H9 (cell line): ENCODE results near the gene FBH1. TPM values are rescaled to one million over a fixed set of nuclear protein-coding genes. Genes with fewer than 3 reads are reported as not detected.

Source experiments
- DNase-seq: peaks from one replicate; pipeline ENCODE4 v3.0.0-alpha.2; 2017
- H2AFZ ChIP-seq: one replicate; pipeline ENCODE4 v1.6.1; 2013; ENCODE audit warnings: mild to moderate bottlenecking, low read length, control low read depth, moderate library complexity
- H2AK5ac ChIP-seq: 2 replicates; pipeline ENCODE4 v1.6.1; 2013; ENCODE audit warnings: low read length, control low read depth, mixed read lengths; ENCODE audit not compliant: insufficient read length
- H2BK120ac ChIP-seq: one replicate; pipeline ENCODE4 v1.6.1; 2013; ENCODE audit warnings: low read depth, mild to moderate bottlenecking, low read length, control low read depth, inconsistent platforms; ENCODE audit not compliant: poor library complexity, severe bottlenecking
- H2BK12ac ChIP-seq: 2 replicates; pipeline ENCODE4 v1.6.1; 2013; ENCODE audit warnings: low read length, control low read depth, mixed read lengths, low read depth; ENCODE audit not compliant: insufficient read length
- H2BK15ac ChIP-seq: 2 replicates; pipeline ENCODE4 v1.6.1; 2013; ENCODE audit warnings: low read depth, low read length, control low read depth
- H2BK20ac ChIP-seq: one replicate; pipeline ENCODE4 v1.6.1; 2013; ENCODE audit warnings: low read depth, mild to moderate bottlenecking, low read length, control low read depth, inconsistent platforms; ENCODE audit not compliant: poor library complexity, severe bottlenecking
- H2BK5ac ChIP-seq: 2 replicates; pipeline ENCODE4 v1.6.1; 2013; ENCODE audit warnings: low read length, control low read depth, mixed read lengths; ENCODE audit not compliant: insufficient read length
- H3K14ac ChIP-seq: 2 replicates; pipeline ENCODE4 v1.6.1; 2013; ENCODE audit warnings: low read length, control low read depth; ENCODE audit not compliant: insufficient read depth
- H3K18ac ChIP-seq: 2 replicates; pipeline ENCODE4 v1.6.1; 2013; ENCODE audit warnings: low read depth, mild to moderate bottlenecking, mixed read lengths, low read length, control low read depth; ENCODE audit not compliant: insufficient read length
- H3K23ac ChIP-seq: 2 replicates; pipeline ENCODE4 v1.6.1; 2013; ENCODE audit warnings: low read length, control low read depth, mixed read lengths, low read depth; ENCODE audit not compliant: insufficient read length
- H3K23me2 ChIP-seq: 2 replicates; pipeline ENCODE4 v1.6.1; 2013; ENCODE audit warnings: low read depth, mild to moderate bottlenecking, mixed read lengths, low read length, control low read depth; ENCODE audit not compliant: insufficient read length, poor library complexity, severe bottlenecking
- H3K27ac ChIP-seq: 2 replicates; pipeline ENCODE4 v1.5.1; 2013; ENCODE audit warnings: low read length, control low read depth, mixed read lengths, low read depth; ENCODE audit not compliant: insufficient read length
- H3K27me3 ChIP-seq: 2 replicates; pipeline ENCODE4 v1.6.1; 2013; ENCODE audit warnings: low read length, control low read depth, inconsistent platforms; ENCODE audit not compliant: insufficient read depth
- H3K4ac ChIP-seq: 2 replicates; pipeline ENCODE4 v1.6.1; 2013; ENCODE audit warnings: low read depth, mild to moderate bottlenecking, control low read depth, inconsistent platforms, low read length, moderate library complexity
- H3K4me1 ChIP-seq: 2 replicates; pipeline ENCODE4 v1.6.1; 2013; ENCODE audit warnings: low read length, control low read depth, inconsistent platforms; ENCODE audit not compliant: insufficient read depth
- H3K4me2 ChIP-seq: 2 replicates; pipeline ENCODE4 v1.6.1; 2013; ENCODE audit warnings: low read length, control low read depth, mixed read lengths; ENCODE audit not compliant: insufficient read length, insufficient read depth
- H3K56ac ChIP-seq: 2 replicates; pipeline ENCODE4 v1.6.1; 2013; ENCODE audit warnings: low read depth, mild to moderate bottlenecking, mixed read lengths, low read length, control low read depth; ENCODE audit not compliant: insufficient read length
- H3K79me1 ChIP-seq: 2 replicates; pipeline ENCODE4 v1.6.1; 2013; ENCODE audit warnings: low read depth, mild to moderate bottlenecking, moderate library complexity, low read length, control low read depth, inconsistent platforms; ENCODE audit not compliant: insufficient read depth, poor library complexity, severe bottlenecking
- H3K79me2 ChIP-seq: 2 replicates; pipeline ENCODE4 v1.6.1; 2013; ENCODE audit warnings: low read length, control low read depth, inconsistent platforms; ENCODE audit not compliant: insufficient read depth
- H3K9ac ChIP-seq: 2 replicates; pipeline ENCODE4 v1.6.1; 2013; ENCODE audit warnings: low read length, control low read depth, mixed read lengths; ENCODE audit not compliant: insufficient read length; ENCODE audit errors: extremely low read depth
- H3K9me3 ChIP-seq: one replicate; pipeline ENCODE4 v1.6.1; 2013; ENCODE audit warnings: low read depth, low read length, inconsistent platforms; ENCODE audit not compliant: control insufficient read depth
- H3T11ph ChIP-seq: one replicate; pipeline ENCODE4 v1.6.1; 2013; ENCODE audit warnings: mild to moderate bottlenecking, low read length, control low read depth, inconsistent platforms
- H4K20me1 ChIP-seq: one replicate; pipeline ENCODE4 v1.6.1; 2013; ENCODE audit not compliant: control insufficient read depth, insufficient read length, insufficient read depth
- H4K5ac ChIP-seq: 2 replicates; pipeline ENCODE4 v1.6.1; 2013; ENCODE audit warnings: low read depth, mild to moderate bottlenecking, mixed read lengths, low read length, control low read depth; ENCODE audit not compliant: insufficient read length
- H4K8ac ChIP-seq: replicated peaks from 2 replicates; pipeline ENCODE4 v1.6.1; 2013; ENCODE audit warnings: low read length, control low read depth, mixed read lengths, low read depth; ENCODE audit not compliant: insufficient read length
- H4K91ac ChIP-seq: 2 replicates; pipeline ENCODE4 v1.6.1; 2013; ENCODE audit warnings: low read depth, mild to moderate bottlenecking, moderate library complexity, mixed read lengths, low read length, control low read depth; ENCODE audit not compliant: insufficient read length
- H3K27ac Mint-ChIP-seq, 3 experiments: 2 replicates in 2 of 3; 3 replicates in 1 of 3; pipeline ENCODE4 v1.8.0; 2020 to 2021; ENCODE audit warnings: mixed read lengths in 3 of 3, mild to moderate bottlenecking in 1 of 3, moderate library complexity in 1 of 3
- H3K27me3 Mint-ChIP-seq: 2 replicates; pipeline ENCODE4 v1.8.0; 2021; ENCODE audit warnings: low read depth, mild to moderate bottlenecking, moderate library complexity, mixed read lengths
- H3K36me3 Mint-ChIP-seq, 3 experiments: 2 replicates in 2 of 3; 3 replicates in 1 of 3; pipeline ENCODE4 v1.8.0; 2020 to 2021; ENCODE audit warnings: low read depth in 3 of 3, mixed read lengths in 3 of 3; ENCODE audit not compliant: insufficient read depth in 1 of 3
- H3K4me1 Mint-ChIP-seq, 2 experiments: 2 replicates each; pipeline ENCODE4 v1.8.0; 2020; ENCODE audit warnings: mixed read lengths in 2 of 2
- H3K4me3 Mint-ChIP-seq, 2 experiments: 2 replicates in 1 of 2; 3 replicates in 1 of 2; pipeline ENCODE4 v1.8.0; 2020 to 2021; ENCODE audit warnings: mild to moderate bottlenecking in 2 of 2, mixed read lengths in 2 of 2, moderate library complexity in 1 of 2
- H3K9me3 Mint-ChIP-seq, 2 experiments: 2 replicates in 1 of 2; 3 replicates in 1 of 2; pipeline ENCODE4 v1.8.0; 2020; ENCODE audit warnings: mild to moderate bottlenecking in 2 of 2, mixed read lengths in 2 of 2, moderate library complexity in 1 of 2
- WGBS: extraction: QIAGEN DNeasy Blood & Tissue Kit; methylation state at CpG from one replicate; pipeline ENCODE4 v1.1.7; 2013; ENCODE audit warnings: missing lambda C conversion rate, low lambda C conversion rate, mixed read lengths; ENCODE audit not compliant: insufficient read length; ENCODE audit errors: extremely low coverage; 5-methylcytosine and 5-hydroxymethylcytosine counted together
- total RNA-seq: library from RNA; stranded (reverse); gene quantifications from 2 replicates; pipeline ENCODE4 v1.2.1, GENCODE V29; 2021
- TF ChIP-seq, protein P1 (sequence below): fragments of 200-600 bp; sonication (generic); conservative IDR thresholded peaks from 3 replicates; pipeline ENCODE4 v1.8.0; 2021; ENCODE audit warnings: antibody characterized with exemption, mild to moderate bottlenecking

FBH1 gene
- total RNA-seq, 1 experiment from 2014 or later, result 52.2 TPM

DNA sequence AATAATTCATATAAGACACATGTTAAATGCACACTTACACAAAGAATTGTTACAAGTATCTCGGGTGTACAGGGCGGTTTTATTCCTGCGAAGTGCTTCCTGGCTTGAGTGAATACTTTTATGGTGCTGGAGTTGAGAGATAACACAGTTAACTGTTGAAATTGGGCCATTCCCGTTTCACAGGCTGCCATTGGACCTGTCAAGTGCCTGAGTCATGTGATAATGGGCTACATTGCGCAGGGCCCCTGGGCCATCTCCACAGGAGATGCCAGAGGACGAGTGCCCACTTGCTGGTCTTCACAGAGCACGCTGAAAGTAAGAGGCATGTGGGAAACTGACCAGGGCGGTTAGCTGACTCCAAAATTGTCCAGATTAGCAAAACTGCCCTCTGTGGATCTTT is 4.8 kb downstream of the FBH1 start:
- Mint-ChIP-seq H3K4me3 (no peak overlapping the region), H3K27me3 (no peaks in the 10 kb centered on the region), H3K27ac (no peak overlapping the region), H3K9me3 (no peaks in the 10 kb centered on the region), H3K36me3 (peaks cover 29 to 57% (median 49%) of the 10 kb centered on the region in 3 experiments; a peak in 6 of 7 replicates), H3K4me1 (peaks cover 19 to 28% of the 10 kb centered on the region in 2 experiments)
- no peak overlapping the region for H4K91ac ChIP-seq
- H4K5ac ChIP-seq, result no peak overlapping the region
- H3K4me2 ChIP-seq, result no peak overlapping the region
- no peak overlapping the region for H2BK12ac ChIP-seq
- no peaks in the 10 kb centered on the region for H3K79me1 ChIP-seq
- H2AK5ac ChIP-seq, result no peak overlapping the region
- no peak overlapping the region for H2BK15ac ChIP-seq
- no peak overlapping the region for H3K56ac ChIP-seq
- TF ChIP-seq, protein P1, sequence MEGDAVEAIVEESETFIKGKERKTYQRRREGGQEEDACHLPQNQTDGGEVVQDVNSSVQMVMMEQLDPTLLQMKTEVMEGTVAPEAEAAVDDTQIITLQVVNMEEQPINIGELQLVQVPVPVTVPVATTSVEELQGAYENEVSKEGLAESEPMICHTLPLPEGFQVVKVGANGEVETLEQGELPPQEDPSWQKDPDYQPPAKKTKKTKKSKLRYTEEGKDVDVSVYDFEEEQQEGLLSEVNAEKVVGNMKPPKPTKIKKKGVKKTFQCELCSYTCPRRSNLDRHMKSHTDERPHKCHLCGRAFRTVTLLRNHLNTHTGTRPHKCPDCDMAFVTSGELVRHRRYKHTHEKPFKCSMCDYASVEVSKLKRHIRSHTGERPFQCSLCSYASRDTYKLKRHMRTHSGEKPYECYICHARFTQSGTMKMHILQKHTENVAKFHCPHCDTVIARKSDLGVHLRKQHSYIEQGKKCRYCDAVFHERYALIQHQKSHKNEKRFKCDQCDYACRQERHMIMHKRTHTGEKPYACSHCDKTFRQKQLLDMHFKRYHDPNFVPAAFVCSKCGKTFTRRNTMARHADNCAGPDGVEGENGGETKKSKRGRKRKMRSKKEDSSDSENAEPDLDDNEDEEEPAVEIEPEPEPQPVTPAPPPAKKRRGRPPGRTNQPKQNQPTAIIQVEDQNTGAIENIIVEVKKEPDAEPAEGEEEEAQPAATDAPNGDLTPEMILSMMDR, result no peak
- H3K23me2 ChIP-seq, result peaks cover 5% of the 10 kb centered on the region
- H2BK20ac ChIP-seq, result no peak overlapping the region
- WGBS, result no CpG with 5 or more reads among the region's 8 CpGs
- H3K18ac ChIP-seq, result no peak overlapping the region
- H4K20me1 ChIP-seq, result no peaks in the 10 kb centered on the region
- H3K14ac ChIP-seq, result no peak overlapping the region
- no peaks in the 10 kb centered on the region for H3K4me1 ChIP-seq
- no peaks in the 10 kb centered on the region for H3K27me3 ChIP-seq
- no peak overlapping the region for H3K23ac ChIP-seq
- no peak overlapping the region for H2BK120ac ChIP-seq
- no peak overlapping the region for H3K9ac ChIP-seq
- H2AFZ ChIP-seq, result no peak overlapping the region
- H2BK5ac ChIP-seq, result no peak overlapping the region
- no peak for DNase-seq
- H3K9me3 ChIP-seq, result no peaks in the 10 kb centered on the region
- no peak overlapping the region for H3T11ph ChIP-seq
- no peak overlapping the region for H4K8ac ChIP-seq
- H3K4ac ChIP-seq, result no peak overlapping the region
- peaks cover 11% of the 10 kb centered on the region; the same call in 1 of the 2 replicates for H3K79me2 ChIP-seq
- H3K27ac ChIP-seq, result no peak overlapping the region
